CD4-positive, alpha-beta T cell treated with Interferon gamma for 1 hour (primary cell): Measurements from ENCODE around the gene CNTN5.
"Not testable (repeated sequence)": the region's sequence is repeated elsewhere in the genome, so short reads cannot be mapped to it uniquely, and the experiment has no call there.

Experiments
- DNase-seq: peaks from one replicate; pipeline ENCODE4 v3.0.0-alpha.2; 2020

Gene CNTN5

GRCh38 chr11:100269516-100269915 lies 1248.8 kb downstream of the CNTN5 start:
- DNase-seq: no peak

GRCh38 chr11:100273066-100273815 lies 1252.5 kb downstream of the CNTN5 start:
- no peak for DNase-seq

- not testable (repeated sequence) for DNase-seq
Measured at GRCh38 chr11:100274466-100274865, 1253.7 kb downstream of the CNTN5 start.

- no peak for DNase-seq
Measured at GRCh38 chr11:100294748-100295147, 1274.0 kb downstream of the CNTN5 start.

- no peak for DNase-seq
Measured at GRCh38 chr11:100296051-100296679, 1275.4 kb downstream of the CNTN5 start.

- DNase-seq: no peak
Measured at GRCh38 chr11:100297516-100297915, 1276.8 kb downstream of the CNTN5 start.

GRCh38 chr11:100302824-100303223 lies 1282.1 kb downstream of the CNTN5 start:
- no peak for DNase-seq

GRCh38 chr11:100303897-100304296 lies 1283.1 kb downstream of the CNTN5 start:
- no peak for DNase-seq

GRCh38 chr11:100308202-100308601 lies 1287.5 kb downstream of the CNTN5 start:
- DNase-seq: no peak

GRCh38 chr11:100315946-100316345 lies 1295.2 kb downstream of the CNTN5 start:
- DNase-seq: no peak

- no peak for DNase-seq
Measured at GRCh38 chr11:100316952-100317351, 1296.2 kb downstream of the CNTN5 start.

- no peak for DNase-seq
Measured at GRCh38 chr11:100319691-100320090, 1298.9 kb downstream of the CNTN5 start.

GRCh38 chr11:100328626-100329340 lies 1308.0 kb downstream of the CNTN5 start:
- no peak for DNase-seq

- DNase-seq: no peak
Measured at GRCh38 chr11:100329352-100329751, 1308.6 kb downstream of the CNTN5 start.

- no peak for DNase-seq
Measured at GRCh38 chr11:100336873-100337272, 1316.1 kb downstream of the CNTN5 start.

- DNase-seq: no peak
Measured at GRCh38 chr11:100338144-100338840, 1317.5 kb downstream of the CNTN5 start.

- DNase-seq: no peak
Measured at GRCh38 chr11:100340466-100341319, 1319.9 kb downstream of the CNTN5 start.

- no peak for DNase-seq
Measured at GRCh38 chr11:100353083-100353482, 1332.3 kb downstream of the CNTN5 start.

- DNase-seq: no peak
Measured at GRCh38 chr11:100354736-100355135, 1334.0 kb downstream of the CNTN5 start.

GRCh38 chr11:100356035-100356434 lies 1335.3 kb downstream of the CNTN5 start:
- no peak for DNase-seq

- DNase-seq: no peak
Measured at GRCh38 chr11:100359281-100359680, 1338.5 kb downstream of the CNTN5 start.

- DNase-seq: no peak
Measured at GRCh38 chr11:100367892-100368291, 1347.1 kb downstream of the CNTN5 start.
